ENCODE results near the gene DCXR.
A peak's percentile ranks its signal among the peaks of the same experiment; 100 is the strongest.

Gene DCXR

GRCh38 chr17:82045936-82046484 is 8.5 kb upstream of the DCXR start:
- no peaks in the 10 kb centered on the region for H3K9me3 ChIP-seq (ENCODE audit: insufficient read depth, low read length, severe bottlenecking)
- H3K4me3 ChIP-seq (ENCODE audit: low read depth in 1 of 2, low read length in 2 of 2) = no peak overlapping the region
- H3K36me3 ChIP-seq (ENCODE audit: insufficient read depth, low read length) = peaks cover 23% of the 10 kb centered on the region
- TF ChIP-seq EZH2 (IDR thresholded peaks at IDR 0.05; ENCODE audit: borderline replicate concordance, low read depth, low read length, severe bottlenecking) (no peak), CTCF (IDR thresholded peaks at IDR 0.05; ENCODE audit: borderline replicate concordance, extremely low read depth, low read length, poor library complexity, severe bottlenecking) (no peak)
- peaks cover 6% of the 10 kb centered on the region for H3K79me2 ChIP-seq (ENCODE audit: insufficient read depth, low read length)
- H3K27ac ChIP-seq (ENCODE audit: low read length) = no peak overlapping the region
- ATAC-seq (ENCODE audit: insufficient read depth, low read depth) (no peak), DNase-seq (no peak)
- peaks cover 18% of the 10 kb centered on the region for H3K4me1 ChIP-seq (ENCODE audit: insufficient read depth, low read length)
- no peaks in the 10 kb centered on the region for H4K20me1 ChIP-seq (ENCODE audit: insufficient read depth, low read length)
- no peak overlapping the region for H3K4me2 ChIP-seq (ENCODE audit: insufficient read depth, low read length)
- H2AFZ ChIP-seq (ENCODE audit: low read depth, low read length) = no peak overlapping the region
- no peaks in the 10 kb centered on the region for H3K27me3 ChIP-seq (ENCODE audit: insufficient read depth, low read length, poor library complexity)
- H3K9ac ChIP-seq (ENCODE audit: low read depth, low read length) = no peak overlapping the region

DNA sequence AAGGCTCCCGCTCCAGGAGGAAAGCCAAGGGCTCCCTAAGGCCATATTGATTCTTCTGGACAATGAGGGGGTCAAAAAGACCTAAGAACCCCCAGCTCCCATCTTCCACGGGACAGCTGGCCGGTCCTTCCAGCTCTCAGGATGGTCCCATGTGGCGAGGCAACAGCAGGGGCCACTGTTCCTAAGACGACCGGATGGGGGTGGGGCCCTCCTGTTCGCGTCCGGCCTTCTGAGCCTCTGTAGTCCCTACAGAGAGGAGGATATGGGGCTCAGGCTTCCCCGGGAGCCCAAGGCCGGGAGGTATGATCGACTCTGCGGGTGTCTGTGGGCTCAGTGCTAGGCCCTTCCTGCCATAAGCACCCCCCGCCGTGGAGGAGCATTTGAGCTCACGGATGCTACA is 6.0 kb upstream of the DCXR start:
- Histone ChIP-seq H3K9me3 (ENCODE audit: insufficient read depth, low read length, severe bottlenecking) (no peaks in the 10 kb centered on the region), H3K4me1 (ENCODE audit: insufficient read depth, low read length) (no peaks in the 10 kb centered on the region), H3K36me3 (ENCODE audit: insufficient read depth, low read length) (peaks cover 6% of the 10 kb centered on the region; the same call in 1 of the 2 replicates), H3K27me3 (ENCODE audit: insufficient read depth, low read length, poor library complexity) (no peaks in the 10 kb centered on the region), H3K9ac (ENCODE audit: low read depth, low read length) (no peak overlapping the region), H3K4me2 (ENCODE audit: insufficient read depth, low read length) (no peak overlapping the region), H4K20me1 (ENCODE audit: insufficient read depth, low read length) (no peaks in the 10 kb centered on the region), H3K27ac (ENCODE audit: low read length) (no peak overlapping the region), H2AFZ (ENCODE audit: low read depth, low read length) (no peak overlapping the region), H3K79me2 (ENCODE audit: insufficient read depth, low read length) (no peaks in the 10 kb centered on the region), H3K4me3 (ENCODE audit: low read depth in 1 of 2, low read length in 2 of 2) (no peak overlapping the region)
- ATAC-seq (ENCODE audit: insufficient read depth, low read depth) (no peak), DNase-seq (no peak)
- TF ChIP-seq CTCF (IDR thresholded peaks at IDR 0.05; ENCODE audit: borderline replicate concordance, extremely low read depth, low read length, poor library complexity, severe bottlenecking) (no peak), EZH2 (IDR thresholded peaks at IDR 0.05; ENCODE audit: borderline replicate concordance, low read depth, low read length, severe bottlenecking) (no peak)

GRCh38 chr17:82042649-82043048 is 5.2 kb upstream of the DCXR start:
- H2AFZ ChIP-seq (ENCODE audit: low read depth, low read length) = no peak overlapping the region
- DNase-seq (no peak), ATAC-seq (ENCODE audit: insufficient read depth, low read depth) (peak; percentile 4; the same call in 1 of the 3 replicates)
- no peak overlapping the region for H3K4me2 ChIP-seq (ENCODE audit: insufficient read depth, low read length)
- H3K4me3 ChIP-seq (ENCODE audit: low read depth in 1 of 2, low read length in 2 of 2) = no peak overlapping the region
- peaks cover 4% of the 10 kb centered on the region; the same call in 1 of the 2 replicates for H3K36me3 ChIP-seq (ENCODE audit: insufficient read depth, low read length)
- H3K4me1 ChIP-seq (ENCODE audit: insufficient read depth, low read length) = peaks cover 6% of the 10 kb centered on the region
- no peaks in the 10 kb centered on the region for H3K79me2 ChIP-seq (ENCODE audit: insufficient read depth, low read length)
- TF ChIP-seq CTCF (IDR thresholded peaks at IDR 0.05; ENCODE audit: borderline replicate concordance, extremely low read depth, low read length, poor library complexity, severe bottlenecking) = no peak
- TF ChIP-seq EZH2 (IDR thresholded peaks at IDR 0.05; ENCODE audit: borderline replicate concordance, low read depth, low read length, severe bottlenecking) = no peak
- no peaks in the 10 kb centered on the region for H4K20me1 ChIP-seq (ENCODE audit: insufficient read depth, low read length)
- H3K9ac ChIP-seq (ENCODE audit: low read depth, low read length) = no peak overlapping the region
- H3K27me3 ChIP-seq (ENCODE audit: insufficient read depth, low read length, poor library complexity) = no peaks in the 10 kb centered on the region
- H3K9me3 ChIP-seq (ENCODE audit: insufficient read depth, low read length, severe bottlenecking) = no peaks in the 10 kb centered on the region
- H3K27ac ChIP-seq (ENCODE audit: low read length) = no peak overlapping the region
